ENCODE results near the gene DVL2. TPM values are rescaled to one million over a fixed set of nuclear protein-coding genes. Genes with fewer than 3 reads are reported as not detected.

The DVL2 gene
- total RNA-seq, 4 donors from 2014 or later, result 51.7 to 87.5 (median 67.8) TPM

DNA sequence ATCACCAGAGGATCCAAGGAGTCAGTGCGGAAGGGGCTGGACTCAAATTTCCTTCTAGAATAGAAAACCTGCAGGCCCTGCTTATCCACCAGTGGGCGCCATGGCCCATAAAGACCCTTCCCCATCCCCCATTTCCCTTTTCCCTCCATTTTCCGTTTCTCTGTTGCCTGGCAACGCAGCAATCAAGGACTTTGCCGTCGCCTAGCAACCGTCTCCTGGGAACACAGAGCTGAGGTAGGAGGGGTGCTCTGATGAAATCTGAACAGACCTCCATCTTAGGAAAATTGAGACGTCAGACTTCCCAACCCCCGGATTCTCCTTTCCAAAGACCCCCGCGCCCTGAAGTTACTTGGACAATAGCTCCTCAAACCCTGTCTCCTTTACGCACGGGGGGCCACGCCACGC lies 20.4 kb downstream of the DVL2 start:
- DNase-seq (ENCODE audit: low spot score in 2 of 2), result peak; percentile 57 to 91
- TF ChIP-seq POLR2A (IDR thresholded peaks at IDR 0.05), result no peak
- TF ChIP-seq, protein P1, sequence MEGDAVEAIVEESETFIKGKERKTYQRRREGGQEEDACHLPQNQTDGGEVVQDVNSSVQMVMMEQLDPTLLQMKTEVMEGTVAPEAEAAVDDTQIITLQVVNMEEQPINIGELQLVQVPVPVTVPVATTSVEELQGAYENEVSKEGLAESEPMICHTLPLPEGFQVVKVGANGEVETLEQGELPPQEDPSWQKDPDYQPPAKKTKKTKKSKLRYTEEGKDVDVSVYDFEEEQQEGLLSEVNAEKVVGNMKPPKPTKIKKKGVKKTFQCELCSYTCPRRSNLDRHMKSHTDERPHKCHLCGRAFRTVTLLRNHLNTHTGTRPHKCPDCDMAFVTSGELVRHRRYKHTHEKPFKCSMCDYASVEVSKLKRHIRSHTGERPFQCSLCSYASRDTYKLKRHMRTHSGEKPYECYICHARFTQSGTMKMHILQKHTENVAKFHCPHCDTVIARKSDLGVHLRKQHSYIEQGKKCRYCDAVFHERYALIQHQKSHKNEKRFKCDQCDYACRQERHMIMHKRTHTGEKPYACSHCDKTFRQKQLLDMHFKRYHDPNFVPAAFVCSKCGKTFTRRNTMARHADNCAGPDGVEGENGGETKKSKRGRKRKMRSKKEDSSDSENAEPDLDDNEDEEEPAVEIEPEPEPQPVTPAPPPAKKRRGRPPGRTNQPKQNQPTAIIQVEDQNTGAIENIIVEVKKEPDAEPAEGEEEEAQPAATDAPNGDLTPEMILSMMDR (IDR thresholded peaks at IDR 0.05), result no peak
- 4 to 8% methylated on average over 15 of the region's 15 CpGs for WGBS, 2 donors
- H3K4me3 ChIP-seq (ENCODE audit: low read depth, poor library complexity, severe bottlenecking), result no peak overlapping the region
- intact Hi-C loops (cut with DNase I; ENCODE audit: low total_unique reads), result no loop called here

DNA sequence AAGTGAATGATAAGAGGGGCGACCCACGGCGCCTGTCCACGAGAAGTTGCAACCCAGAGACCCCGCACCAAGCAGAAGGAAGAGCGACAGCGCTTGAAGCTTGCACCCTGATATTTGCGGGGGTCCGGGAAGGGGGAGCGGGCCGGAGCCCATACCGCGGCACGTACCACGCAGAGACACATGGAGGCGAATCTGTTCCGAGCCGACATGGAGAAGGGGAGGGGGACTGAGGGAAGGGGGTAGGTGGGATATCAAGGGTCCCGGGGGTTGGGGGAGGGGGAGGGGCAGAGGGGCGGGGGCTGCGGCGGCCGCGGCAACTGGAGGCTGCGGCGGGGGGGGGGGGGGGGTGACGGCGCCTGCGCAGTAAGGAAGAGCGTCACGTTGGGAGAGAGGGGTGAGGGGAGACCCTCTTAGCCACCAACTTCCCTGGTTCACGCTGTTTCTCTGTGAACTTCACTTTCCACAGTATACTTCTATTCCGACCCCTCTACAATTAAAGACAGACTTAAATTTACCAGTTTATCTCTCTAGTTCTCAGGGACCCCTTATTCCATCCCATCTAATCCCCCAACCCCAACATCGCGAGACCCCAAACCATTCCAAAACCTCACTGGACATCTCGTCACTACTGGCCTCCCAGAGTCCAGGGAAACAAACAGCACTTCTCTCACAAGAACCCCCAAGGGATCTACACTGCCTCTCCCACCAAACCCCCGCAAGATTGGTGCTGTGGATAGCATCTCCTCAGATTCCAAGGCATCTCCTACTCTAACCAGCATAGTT lies 22.6 kb downstream of the DVL2 start:
- TF ChIP-seq, protein P1 (IDR thresholded peaks at IDR 0.05), result no peak
- no peak for TF ChIP-seq POLR2A (IDR thresholded peaks at IDR 0.05)
- DNase-seq (ENCODE audit: low spot score in 2 of 2), result no peak
- 21 to 48% methylated on average over 31 to 37 of the region's 37 CpGs for WGBS, 2 donors
- intact Hi-C loops (cut with DNase I; ENCODE audit: low total_unique reads), result no loop called here
- H3K4me3 ChIP-seq (ENCODE audit: low read depth, poor library complexity, severe bottlenecking), result no peak overlapping the region

DNA sequence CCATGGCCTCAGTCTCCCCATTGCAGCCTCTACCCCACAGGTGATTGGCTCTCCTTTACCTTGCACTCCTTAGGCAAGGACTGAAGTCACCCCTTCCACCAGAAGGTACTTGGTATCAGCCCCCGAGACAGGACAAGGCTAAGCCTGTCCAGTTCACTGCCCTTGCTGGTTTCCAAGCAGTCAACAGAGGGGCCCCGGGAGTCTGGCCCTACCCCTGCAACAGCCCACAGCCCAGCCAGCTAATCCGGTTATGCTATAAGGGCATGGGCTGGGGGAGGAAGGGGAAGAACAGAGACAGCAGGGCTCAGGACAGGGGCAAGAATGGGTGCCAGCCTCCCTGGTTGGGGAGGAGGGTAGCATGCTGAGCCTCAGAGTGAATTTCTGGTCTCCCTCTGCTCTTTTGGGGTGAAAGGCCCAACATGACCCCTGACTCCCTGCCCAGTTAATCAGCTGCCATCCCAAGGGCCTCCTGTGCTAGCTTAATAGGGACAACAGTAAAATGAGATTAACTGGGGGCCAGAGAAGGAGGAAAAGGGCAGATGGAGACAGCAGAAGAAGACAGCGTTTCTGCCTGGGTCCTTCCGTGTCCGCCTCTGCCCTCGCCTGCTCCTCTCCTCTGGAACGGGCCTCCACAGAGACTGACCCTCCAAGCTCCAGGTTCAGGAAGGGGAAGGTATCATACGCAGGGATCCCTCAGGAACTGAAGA lies 25.4 kb downstream of the DVL2 start:
- WGBS, 2 donors, result 86 to 89% methylated on average over 9 of the region's 9 CpGs

DNA sequence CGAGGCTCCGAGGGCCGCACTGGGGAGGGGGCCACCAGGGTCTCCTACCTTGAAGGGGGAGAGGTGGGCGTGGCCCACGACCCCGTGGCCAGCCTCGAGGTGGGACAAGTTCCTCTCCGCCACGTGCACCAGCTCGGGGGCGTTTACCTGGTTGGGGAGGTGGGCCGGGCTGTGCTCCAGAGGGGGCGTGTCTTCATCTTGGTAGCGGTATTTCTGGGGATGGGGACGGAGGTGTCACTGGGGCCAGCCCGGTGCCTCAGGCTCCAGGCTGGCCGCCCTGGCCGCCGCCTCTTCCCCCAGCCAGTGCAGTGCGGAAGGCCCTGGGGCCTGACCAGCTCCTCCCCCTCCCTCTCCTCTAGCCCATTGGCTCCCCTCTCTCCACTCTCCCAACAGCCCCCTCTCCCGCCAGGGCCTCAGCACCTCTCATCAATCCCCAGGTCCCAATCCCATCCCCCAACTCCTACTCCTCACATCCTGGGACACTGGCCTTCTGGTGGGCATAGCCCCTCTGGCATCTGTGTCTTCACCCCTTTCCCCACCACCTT lies 26.2 kb downstream of the DVL2 start:
- H3K4me3 ChIP-seq (ENCODE audit: low read depth, poor library complexity, severe bottlenecking), result no peak overlapping the region

More for the DNA sequence above, 25.4 kb downstream of the DVL2 start:
- TF ChIP-seq, protein P1 (IDR thresholded peaks at IDR 0.05), result no peak
- no peak overlapping the region for H3K4me3 ChIP-seq (ENCODE audit: low read depth, poor library complexity, severe bottlenecking)
- intact Hi-C loops (cut with DNase I; ENCODE audit: low total_unique reads), result no loop called here
- DNase-seq (ENCODE audit: low spot score in 2 of 2), result no peak

DNA sequence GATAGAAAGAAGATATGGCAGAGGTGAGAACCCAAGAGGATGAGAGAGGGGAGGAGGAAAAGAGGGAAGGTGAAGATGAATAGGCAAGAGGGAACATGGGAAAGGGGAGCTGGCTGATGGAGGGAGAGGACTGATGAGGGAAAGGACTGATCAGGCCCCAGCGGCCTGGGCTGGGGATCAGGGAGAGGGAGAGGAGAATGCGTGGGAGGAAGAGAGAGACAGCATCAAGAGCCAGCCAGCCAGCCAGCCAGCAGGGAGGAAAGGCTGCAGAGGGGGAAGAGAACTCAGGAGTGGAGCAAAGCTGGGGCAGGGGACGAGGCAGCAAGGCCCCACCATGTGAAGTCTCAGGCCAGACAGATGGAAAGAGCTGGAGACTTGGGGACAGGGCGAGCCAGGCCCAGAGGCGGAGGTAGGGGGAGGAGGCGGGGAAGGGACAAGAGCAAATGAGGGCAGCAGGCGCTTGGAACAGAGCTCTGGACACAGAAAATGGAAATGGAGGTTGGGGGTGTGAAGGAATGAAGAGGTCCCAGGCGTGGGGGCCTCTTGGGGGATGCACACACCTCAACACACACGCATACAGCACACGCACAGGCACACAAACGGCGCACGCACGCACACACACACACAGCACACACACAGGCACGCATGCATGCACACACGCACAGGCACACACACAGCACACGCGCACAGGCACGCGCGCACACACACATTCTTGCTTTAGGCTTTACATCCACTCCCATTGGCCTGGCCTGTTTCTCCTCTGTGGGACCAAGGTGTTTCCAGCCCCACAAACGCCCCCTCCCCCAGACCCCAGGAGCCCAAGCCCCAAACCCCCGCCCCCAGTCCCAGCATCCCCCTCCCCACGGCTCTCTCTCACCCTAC lies 27.0 kb downstream of the DVL2 start:
- no peak for TF ChIP-seq POLR2A (IDR thresholded peaks at IDR 0.05)
- TF ChIP-seq, protein P1 (IDR thresholded peaks at IDR 0.05), result no peak
- no peak for DNase-seq (ENCODE audit: low spot score in 2 of 2)
- 79 to 82% methylated on average over 24 of the region's 24 CpGs for WGBS, 2 donors
- H3K4me3 ChIP-seq (ENCODE audit: low read depth, poor library complexity, severe bottlenecking), result no peak overlapping the region
- intact Hi-C loops (cut with DNase I; ENCODE audit: low total_unique reads), result no loop called here

More for the DNA sequence above, 26.2 kb downstream of the DVL2 start:
- 64 to 67% methylated on average over 20 of the region's 21 CpGs for WGBS, 2 donors
- no peak for DNase-seq (ENCODE audit: low spot score in 2 of 2)
- intact Hi-C loops (cut with DNase I; ENCODE audit: low total_unique reads), result no loop called here
- TF ChIP-seq, protein P1 (IDR thresholded peaks at IDR 0.05), result no peak
- TF ChIP-seq POLR2A (IDR thresholded peaks at IDR 0.05), result no peak

Data from lower leg skin (tissue), 4 donors.